Measurements from ENCODE around the gene RCC1. TPM values are rescaled to one million over a fixed set of nuclear protein-coding genes. Genes with fewer than 3 reads are reported as not detected.

RCC1 gene
- polyA plus RNA-seq, 1 of the 3 experiments (the other 2 are of a cell fraction), result 61.0 TPM

DNA sequence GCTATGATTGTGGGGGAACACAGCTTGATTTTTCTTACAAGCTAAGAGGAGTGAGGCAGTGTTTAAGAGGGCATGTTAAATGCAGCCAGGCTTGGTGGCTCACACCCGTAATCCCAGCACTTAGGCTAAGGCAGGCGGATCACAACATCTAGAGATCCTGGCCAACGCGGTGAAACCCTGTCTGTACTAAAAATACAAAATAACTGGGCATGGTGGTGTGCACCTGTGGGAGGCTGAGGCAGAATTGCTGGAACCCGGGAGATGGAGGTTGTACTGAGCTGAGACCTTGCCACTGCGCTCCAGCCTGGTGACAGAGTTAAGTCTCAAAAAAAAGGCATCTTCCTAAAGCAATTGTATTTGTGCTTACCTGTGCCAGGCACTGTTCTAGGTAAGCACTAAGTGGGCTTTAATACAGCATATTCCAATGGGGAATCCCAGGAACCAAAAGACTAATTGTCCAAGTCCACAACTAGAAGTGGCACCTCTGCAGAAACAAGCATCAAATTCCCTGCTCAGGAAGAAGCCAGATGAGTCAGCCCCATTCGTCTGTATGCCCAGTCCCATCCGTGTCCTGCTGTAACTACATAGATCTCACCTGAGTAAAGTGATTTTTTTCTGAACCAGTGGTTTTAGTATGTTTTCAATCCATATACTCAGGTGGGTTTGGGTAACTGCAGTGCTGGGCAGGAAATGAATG, 4.6 kb downstream of the RCC1 start:
- no peaks in the 10 kb centered on the region for H3K27me3 ChIP-seq (ENCODE audit: insufficient read depth)
- peak overlapping the region; percentile 99; the same call in 1 of the 2 replicates for H3K9ac ChIP-seq
- ChIA-PET CTCF (interaction anchor here (0.6 to 0.9 kb wide), 4 partner anchors 8 to 97 kb away, joined by 3 read pairs; no protein-coding TSS in a partner anchor), POLR2A (interaction anchor here (1.2 to 2.6 kb wide), 3 partner anchors 71 to 98 kb away, joined by 3 to 14 read pairs (median 3); no protein-coding TSS in a partner anchor)
- H3K4me3 ChIP-seq (ENCODE audit: low read depth in 2 of 2, low read length in 1 of 2), result peak overlapping the region; percentile 26 to 70; a peak in 2 of 4 replicates
- peak overlapping the region; percentile 75 to 90 for H3K27ac ChIP-seq (ENCODE audit: low read depth in 2 of 2, low read length in 1 of 2)
- H4K20me1 ChIP-seq (ENCODE audit: insufficient read depth), result peaks cover 87% of the 10 kb centered on the region
- 64% methylated on average over 8 of the region's 8 CpGs for WGBS (ENCODE audit: low lambda C conversion rate)
- H3K79me2 ChIP-seq (ENCODE audit: insufficient read depth), result peaks cover 41% of the 10 kb centered on the region
- H3K4me2 ChIP-seq, result peak overlapping the region; percentile 88
- H3F3A ChIP-seq (replicated peaks; ENCODE audit: insufficient read depth), result peaks cover 94% of the 10 kb centered on the region
- no peaks in the 10 kb centered on the region for H3K9me2 ChIP-seq
- H3K36me3 ChIP-seq (replicated peaks in 1 of 2; ENCODE audit: control insufficient read depth in 1 of 2, insufficient read depth in 2 of 2, low read length in 1 of 2), result peaks cover 44 to 78% of the 10 kb centered on the region in 2 experiments
- H3K9me3 ChIP-seq, result no peaks in the 10 kb centered on the region
- no peak overlapping the region for H2AFZ ChIP-seq (ENCODE audit: low read depth)
- H3K4me1 ChIP-seq (ENCODE audit: control insufficient read depth in 1 of 2, insufficient read depth in 2 of 2, low read depth in 1 of 2, low read length in 1 of 2), result peaks cover 18 to 20% of the 10 kb centered on the region in 2 experiments; a peak in 3 of 4 replicates
- TF ChIP-seq POLR2AphosphoS5 (IDR thresholded peaks at IDR 0.05; ENCODE audit: low read depth, low read length), result peak; percentile 28
- peak; percentile 47 for TF ChIP-seq FOSL2 (IDR thresholded peaks at IDR 0.05; ENCODE audit: borderline replicate concordance, low read depth)
- TF ChIP-seq JUND (IDR thresholded peaks at IDR 0.05), result peak; percentile 21
- TF ChIP-seq, protein P1, sequence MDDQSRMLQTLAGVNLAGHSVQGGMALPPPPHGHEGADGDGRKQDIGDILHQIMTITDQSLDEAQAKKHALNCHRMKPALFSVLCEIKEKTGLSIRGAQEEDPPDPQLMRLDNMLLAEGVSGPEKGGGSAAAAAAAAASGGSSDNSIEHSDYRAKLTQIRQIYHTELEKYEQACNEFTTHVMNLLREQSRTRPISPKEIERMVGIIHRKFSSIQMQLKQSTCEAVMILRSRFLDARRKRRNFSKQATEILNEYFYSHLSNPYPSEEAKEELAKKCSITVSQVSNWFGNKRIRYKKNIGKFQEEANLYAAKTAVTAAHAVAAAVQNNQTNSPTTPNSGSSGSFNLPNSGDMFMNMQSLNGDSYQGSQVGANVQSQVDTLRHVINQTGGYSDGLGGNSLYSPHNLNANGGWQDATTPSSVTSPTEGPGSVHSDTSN (IDR thresholded peaks at IDR 0.05), result peak; percentile 7
- no peak for TF ChIP-seq RCOR1 (IDR thresholded peaks at IDR 0.05; ENCODE audit: low read length)
- TF ChIP-seq RXRA (IDR thresholded peaks at IDR 0.05; ENCODE audit: borderline replicate concordance, low read depth), result 0 out of 2 replicates have a peak, but pooled peaks have one; percentile 4
- TF ChIP-seq, protein P2, sequence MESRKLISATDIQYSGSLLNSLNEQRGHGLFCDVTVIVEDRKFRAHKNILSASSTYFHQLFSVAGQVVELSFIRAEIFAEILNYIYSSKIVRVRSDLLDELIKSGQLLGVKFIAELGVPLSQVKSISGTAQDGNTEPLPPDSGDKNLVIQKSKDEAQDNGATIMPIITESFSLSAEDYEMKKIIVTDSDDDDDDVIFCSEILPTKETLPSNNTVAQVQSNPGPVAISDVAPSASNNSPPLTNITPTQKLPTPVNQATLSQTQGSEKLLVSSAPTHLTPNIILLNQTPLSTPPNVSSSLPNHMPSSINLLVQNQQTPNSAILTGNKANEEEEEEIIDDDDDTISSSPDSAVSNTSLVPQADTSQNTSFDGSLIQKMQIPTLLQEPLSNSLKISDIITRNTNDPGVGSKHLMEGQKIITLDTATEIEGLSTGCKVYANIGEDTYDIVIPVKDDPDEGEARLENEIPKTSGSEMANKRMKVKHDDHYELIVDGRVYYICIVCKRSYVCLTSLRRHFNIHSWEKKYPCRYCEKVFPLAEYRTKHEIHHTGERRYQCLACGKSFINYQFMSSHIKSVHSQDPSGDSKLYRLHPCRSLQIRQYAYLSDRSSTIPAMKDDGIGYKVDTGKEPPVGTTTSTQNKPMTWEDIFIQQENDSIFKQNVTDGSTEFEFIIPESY (IDR thresholded peaks at IDR 0.05; ENCODE audit: borderline replicate concordance, low read depth), result peak; percentile 26; the same call in 1 of the 2 replicates
- TF ChIP-seq, protein P3, sequence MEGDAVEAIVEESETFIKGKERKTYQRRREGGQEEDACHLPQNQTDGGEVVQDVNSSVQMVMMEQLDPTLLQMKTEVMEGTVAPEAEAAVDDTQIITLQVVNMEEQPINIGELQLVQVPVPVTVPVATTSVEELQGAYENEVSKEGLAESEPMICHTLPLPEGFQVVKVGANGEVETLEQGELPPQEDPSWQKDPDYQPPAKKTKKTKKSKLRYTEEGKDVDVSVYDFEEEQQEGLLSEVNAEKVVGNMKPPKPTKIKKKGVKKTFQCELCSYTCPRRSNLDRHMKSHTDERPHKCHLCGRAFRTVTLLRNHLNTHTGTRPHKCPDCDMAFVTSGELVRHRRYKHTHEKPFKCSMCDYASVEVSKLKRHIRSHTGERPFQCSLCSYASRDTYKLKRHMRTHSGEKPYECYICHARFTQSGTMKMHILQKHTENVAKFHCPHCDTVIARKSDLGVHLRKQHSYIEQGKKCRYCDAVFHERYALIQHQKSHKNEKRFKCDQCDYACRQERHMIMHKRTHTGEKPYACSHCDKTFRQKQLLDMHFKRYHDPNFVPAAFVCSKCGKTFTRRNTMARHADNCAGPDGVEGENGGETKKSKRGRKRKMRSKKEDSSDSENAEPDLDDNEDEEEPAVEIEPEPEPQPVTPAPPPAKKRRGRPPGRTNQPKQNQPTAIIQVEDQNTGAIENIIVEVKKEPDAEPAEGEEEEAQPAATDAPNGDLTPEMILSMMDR (IDR thresholded peaks at IDR 0.05), result no peak
- no peak for DNase-seq

DNA sequence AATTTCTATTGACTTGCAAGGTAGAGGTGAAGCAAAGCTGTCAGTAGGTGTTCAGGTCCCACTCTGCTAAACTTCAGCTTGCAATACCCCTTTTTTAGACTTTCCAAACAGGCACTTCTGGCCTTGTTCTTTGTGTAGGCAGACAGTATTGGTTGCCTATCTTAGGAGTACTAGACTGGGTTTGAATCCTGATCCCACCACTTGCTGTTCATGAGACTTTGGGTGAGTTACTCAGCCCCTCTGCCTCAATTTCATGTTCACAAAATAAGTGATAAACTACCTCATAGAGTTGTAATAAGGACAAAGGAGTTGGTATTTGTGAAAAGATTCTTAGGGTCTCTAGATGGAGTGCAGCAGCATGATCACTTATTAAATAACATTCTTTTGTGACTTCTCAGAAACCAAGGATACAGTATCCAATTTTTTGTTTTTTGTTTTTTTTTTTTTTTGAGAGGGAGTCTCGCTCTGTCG, 5.2 kb downstream of the RCC1 start:
- no peak overlapping the region for H3K4me3 ChIP-seq (ENCODE audit: low read depth in 2 of 2, low read length in 1 of 2)
- H3K4me2 ChIP-seq, result peak overlapping the region; percentile 88
- H3K27me3 ChIP-seq (ENCODE audit: insufficient read depth), result no peaks in the 10 kb centered on the region
- peaks cover 18 to 20% of the 10 kb centered on the region in 2 experiments; a peak in 3 of 4 replicates for H3K4me1 ChIP-seq (ENCODE audit: control insufficient read depth in 1 of 2, insufficient read depth in 2 of 2, low read depth in 1 of 2, low read length in 1 of 2)
- no peaks in the 10 kb centered on the region for H3K9me2 ChIP-seq
- 0 out of 2 replicates have a peak overlapping the region, but pooled peaks have one; percentile 6 for H3K9ac ChIP-seq
- H3K27ac ChIP-seq (ENCODE audit: low read depth in 2 of 2, low read length in 1 of 2), result peak overlapping the region; percentile 34 to 75
- H3K36me3 ChIP-seq (replicated peaks in 1 of 2; ENCODE audit: control insufficient read depth in 1 of 2, insufficient read depth in 2 of 2, low read length in 1 of 2), result peaks cover 44 to 78% of the 10 kb centered on the region in 2 experiments
- peaks cover 88% of the 10 kb centered on the region for H4K20me1 ChIP-seq (ENCODE audit: insufficient read depth)
- 95% methylated on average over 2 of the region's 2 CpGs for WGBS (ENCODE audit: low lambda C conversion rate)
- ChIA-PET POLR2A (interaction anchor here (0.8 to 2.6 kb wide), 4 partner anchors 42 to 98 kb away, joined by 3 to 14 read pairs (median 3); no protein-coding TSS in a partner anchor), CTCF (interaction anchor here (0.5 kb wide), 1 partner anchor 91 kb away, joined by 3 read pairs; no protein-coding TSS in a partner anchor)
- H3K79me2 ChIP-seq (ENCODE audit: insufficient read depth), result peaks cover 38% of the 10 kb centered on the region
- peaks cover 100% of the 10 kb centered on the region for H3F3A ChIP-seq (replicated peaks; ENCODE audit: insufficient read depth)
- no peak for DNase-seq
- no peaks in the 10 kb centered on the region for H3K9me3 ChIP-seq
- H2AFZ ChIP-seq (ENCODE audit: low read depth), result no peak overlapping the region
- TF ChIP-seq, protein P4, sequence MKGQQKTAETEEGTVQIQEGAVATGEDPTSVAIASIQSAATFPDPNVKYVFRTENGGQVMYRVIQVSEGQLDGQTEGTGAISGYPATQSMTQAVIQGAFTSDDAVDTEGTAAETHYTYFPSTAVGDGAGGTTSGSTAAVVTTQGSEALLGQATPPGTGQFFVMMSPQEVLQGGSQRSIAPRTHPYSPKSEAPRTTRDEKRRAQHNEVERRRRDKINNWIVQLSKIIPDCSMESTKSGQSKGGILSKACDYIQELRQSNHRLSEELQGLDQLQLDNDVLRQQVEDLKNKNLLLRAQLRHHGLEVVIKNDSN (IDR thresholded peaks at IDR 0.05; ENCODE audit: borderline replicate concordance, low read depth), result no peak
- TF ChIP-seq CHD2 (IDR thresholded peaks at IDR 0.05; ENCODE audit: low read length, partially characterized antibody), result no peak
- TF ChIP-seq, protein P3 (IDR thresholded peaks at IDR 0.05), result no peak
- TF ChIP-seq NFIC (IDR thresholded peaks at IDR 0.05; ENCODE audit: borderline replicate concordance), result no peak
- no peak for TF ChIP-seq NRF1 (IDR thresholded peaks at IDR 0.05; ENCODE audit: low read depth, low read length)
- peak; percentile 80 for TF ChIP-seq POLR2AphosphoS5 (IDR thresholded peaks at IDR 0.05; ENCODE audit: low read depth, low read length)
- TF ChIP-seq GABPA (IDR thresholded peaks at IDR 0.05; ENCODE audit: low read depth), result no peak
- no peak for TF ChIP-seq SMC3 (IDR thresholded peaks at IDR 0.05; ENCODE audit: low read depth, low read length)
- no peak for TF ChIP-seq TEAD4 (IDR thresholded peaks at IDR 0.05; ENCODE audit: borderline replicate concordance, insufficient read depth)
- 0 out of 2 replicates have a peak, but pooled peaks have one; percentile 0 for TF ChIP-seq FOSL2 (IDR thresholded peaks at IDR 0.05; ENCODE audit: borderline replicate concordance, low read depth)
- TF ChIP-seq EP300 (IDR thresholded peaks at IDR 0.05; ENCODE audit: borderline replicate concordance in 1 of 2, low read depth in 1 of 2, low read length in 1 of 2), result no peak

All from SK-N-SH (cell line).